Germinal center (tissue), 1 donor: ENCODE measurements around the gene REP15.
A peak's percentile ranks its signal among the peaks of the same experiment; 100 is the strongest.
"Not testable (repeated sequence)": the region's sequence is repeated elsewhere in the genome, so short reads cannot be mapped to it uniquely, and the experiment has no call there.

Experiments used
- DNase-seq: peaks from one replicate; pipeline ENCODE4 v3.0.0; 2012; ENCODE audit warnings: mixed read lengths, low spot score

The REP15 gene, protein sequence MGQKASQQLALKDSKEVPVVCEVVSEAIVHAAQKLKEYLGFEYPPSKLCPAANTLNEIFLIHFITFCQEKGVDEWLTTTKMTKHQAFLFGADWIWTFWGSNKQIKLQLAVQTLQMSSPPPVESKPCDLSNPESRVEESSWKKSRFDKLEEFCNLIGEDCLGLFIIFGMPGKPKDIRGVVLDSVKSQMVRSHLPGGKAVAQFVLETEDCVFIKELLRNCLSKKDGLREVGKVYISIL

DNA sequence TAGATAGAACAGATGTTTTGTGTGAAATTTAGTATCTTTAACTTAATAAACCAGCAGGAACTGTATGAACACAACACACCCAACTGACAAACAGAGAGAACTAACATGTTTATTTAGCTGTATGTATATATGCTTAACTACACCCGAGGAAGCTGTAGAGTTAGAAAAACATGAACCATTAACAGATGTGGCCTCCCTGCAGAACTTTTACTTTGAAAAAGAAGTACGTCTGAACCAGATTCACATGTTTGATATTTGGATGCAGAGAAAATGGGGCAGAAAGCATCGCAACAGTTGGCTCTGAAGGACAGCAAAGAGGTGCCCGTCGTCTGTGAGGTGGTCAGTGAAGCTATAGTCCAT lies at the start of gene REP15:
Gene REP15, plus strand, starts transcription at position 155 of the 360 bp plus-strand sequence. Its CDS starts 116 bp downstream, at position 271.
- DNase-seq: no peak

DNA sequence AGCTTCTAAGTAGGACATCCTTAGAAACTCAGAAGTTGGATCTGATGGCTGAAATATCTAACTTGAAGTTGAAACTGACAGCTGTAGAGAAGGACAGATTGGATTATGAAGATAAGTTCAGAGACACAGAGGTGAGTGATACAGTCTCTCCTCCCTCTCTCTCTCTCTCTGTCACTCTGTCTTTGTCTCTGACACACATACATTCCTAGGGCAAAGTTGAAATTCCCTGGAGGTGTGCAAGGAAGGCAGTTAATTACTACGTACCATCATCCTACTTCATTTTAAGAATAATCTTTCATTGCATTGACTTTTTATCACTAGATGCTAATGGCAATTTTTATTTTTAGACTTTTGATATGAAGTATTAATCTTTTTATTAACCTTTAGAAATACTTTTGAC lies 46.2 kb upstream of the REP15 start:
- no peak for DNase-seq

DNA sequence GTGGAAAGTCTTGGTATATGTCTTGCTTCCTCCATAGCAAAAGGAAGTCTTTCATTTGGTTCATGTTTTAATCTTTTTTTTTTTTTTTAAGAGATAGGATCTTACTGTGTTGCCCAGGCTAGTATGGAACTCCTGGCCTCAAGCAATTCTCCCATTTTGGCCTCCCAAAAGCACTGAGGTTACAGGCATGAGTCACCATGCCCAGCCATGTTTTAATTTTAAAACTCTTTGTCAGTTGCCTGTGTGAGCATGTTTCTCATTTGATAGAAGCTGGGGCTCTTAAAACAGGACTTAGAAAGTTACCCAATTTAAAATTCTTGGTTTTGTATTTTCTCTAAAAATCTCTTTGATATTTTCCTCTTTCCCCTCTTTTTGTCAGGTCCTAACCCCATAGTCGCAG lies 45.0 kb upstream of the REP15 start:
- no peak for DNase-seq

DNA sequence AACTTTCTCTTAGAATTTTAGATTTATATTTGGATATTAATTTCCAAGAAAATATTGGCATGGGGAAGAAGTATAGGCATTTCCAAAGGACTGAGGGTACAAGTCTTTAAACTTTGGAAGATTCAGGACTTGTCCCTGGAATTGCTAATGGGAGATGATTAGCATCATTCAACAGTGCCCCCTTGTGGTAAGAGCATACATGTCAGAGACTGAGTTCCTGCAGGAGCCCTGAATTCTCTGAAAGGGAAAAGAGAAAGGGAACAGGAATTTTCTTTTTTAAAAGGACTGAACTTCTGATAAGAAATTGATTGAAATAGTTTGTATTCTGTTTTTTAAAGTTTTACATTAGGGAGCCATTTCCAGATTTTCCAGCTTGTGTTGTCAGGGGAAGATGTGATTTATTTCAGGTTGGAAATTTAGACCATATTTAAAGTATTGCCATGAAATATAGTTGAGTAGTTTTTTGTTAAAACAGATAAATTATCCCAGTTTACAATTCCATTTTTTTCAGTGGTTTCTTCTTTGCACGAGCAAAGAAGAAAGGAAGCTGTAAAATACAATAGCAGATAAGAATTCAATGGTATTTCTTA lies 44.0 kb upstream of the REP15 start:
- peak; percentile 34 for DNase-seq

DNA sequence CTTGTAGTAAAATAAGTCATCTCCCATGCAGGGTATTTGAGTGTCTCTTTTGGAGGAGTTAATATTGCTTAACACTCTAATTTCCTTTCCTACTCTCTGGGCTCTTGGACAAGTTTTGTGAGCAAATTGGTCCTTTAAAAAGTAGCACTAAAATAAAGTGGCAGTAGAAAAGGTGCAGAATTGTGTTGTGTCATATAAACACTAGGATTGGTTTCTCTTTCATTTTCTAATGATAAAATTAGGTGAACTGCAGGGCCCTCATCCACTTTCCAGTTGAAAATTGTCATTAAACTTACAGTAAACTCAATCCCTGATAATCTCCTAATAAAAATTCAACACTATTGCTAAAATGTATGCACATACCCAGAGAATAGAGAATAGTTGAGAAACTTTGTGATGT lies 42.6 kb upstream of the REP15 start:
- no peak for DNase-seq

DNA sequence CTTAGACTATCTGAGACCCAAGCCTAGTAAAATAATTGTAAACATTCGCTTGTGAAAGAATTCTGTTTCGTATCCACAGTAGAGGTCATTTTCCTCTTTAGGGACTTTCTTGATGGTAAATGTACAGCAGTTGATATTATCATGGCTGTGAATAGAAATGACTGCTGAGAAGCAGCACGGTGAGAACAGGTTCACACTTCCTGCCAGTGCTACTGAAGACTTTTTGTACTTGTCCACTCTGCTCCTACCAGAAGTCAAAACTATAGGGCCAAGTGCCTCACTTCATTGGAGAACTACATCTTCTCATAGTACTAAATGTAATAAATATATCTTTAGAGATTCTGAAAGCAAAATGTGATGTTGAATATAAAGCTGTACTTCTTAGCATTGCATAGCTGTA lies 40.8 kb upstream of the REP15 start:
- DNase-seq: not testable (repeated sequence)

DNA sequence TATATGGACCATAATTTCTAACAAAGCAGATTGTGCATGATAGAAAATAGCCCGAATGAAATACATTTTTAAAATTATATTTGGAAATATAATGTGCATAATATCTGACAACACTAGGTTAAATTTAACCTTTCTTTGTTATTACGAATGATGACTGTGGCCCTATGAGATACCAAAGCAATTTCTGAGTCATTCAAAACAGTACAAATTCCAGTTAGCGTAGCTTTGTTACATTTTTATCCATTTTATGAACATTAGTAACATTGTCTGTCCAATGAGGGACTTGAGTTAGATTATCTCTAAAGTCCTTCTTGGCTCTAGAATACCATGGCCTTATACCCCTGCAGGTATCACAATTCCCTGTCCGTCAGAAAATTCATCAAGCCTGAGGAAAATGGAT lies 39.0 kb upstream of the REP15 start:
- DNase-seq: no peak

DNA sequence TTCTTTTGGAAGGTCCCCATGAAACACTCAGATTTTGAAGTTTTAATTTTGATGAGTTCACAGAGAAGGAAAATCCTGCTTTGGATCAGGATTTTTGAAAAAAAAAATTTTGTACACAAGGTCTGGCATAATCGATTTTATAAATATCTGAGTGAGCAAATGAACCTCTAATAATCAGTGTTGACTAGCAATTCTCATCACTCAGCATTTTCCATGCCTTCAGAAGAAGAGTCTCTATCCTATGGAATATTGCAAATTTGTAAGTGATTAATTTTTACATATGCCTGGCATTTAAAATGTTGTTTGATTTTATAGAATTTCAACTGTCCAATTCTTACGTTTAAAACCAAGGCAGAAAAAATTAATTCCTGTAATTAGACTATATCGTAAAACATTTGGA lies 30.5 kb upstream of the REP15 start:
- DNase-seq: no peak

DNA sequence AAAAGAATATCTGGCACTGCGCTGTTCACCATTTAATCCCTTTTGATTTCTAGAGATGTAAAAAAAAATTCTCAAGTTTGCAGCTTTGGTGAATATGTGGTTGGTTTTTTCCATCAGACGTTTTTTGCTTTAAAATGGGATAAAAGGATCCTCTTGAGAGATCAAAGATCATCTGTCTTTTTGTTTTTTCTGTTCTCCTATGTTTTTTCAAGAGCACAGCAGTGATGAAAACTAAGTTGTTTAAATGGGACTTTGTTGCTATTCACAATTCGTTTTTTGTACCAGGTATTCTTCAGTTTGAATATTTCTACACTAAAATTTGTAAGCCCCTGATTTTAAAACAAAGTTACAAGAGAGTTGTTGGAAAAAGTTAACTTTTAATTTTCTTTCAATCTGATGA lies 29.7 kb upstream of the REP15 start:
- no peak for DNase-seq

DNA sequence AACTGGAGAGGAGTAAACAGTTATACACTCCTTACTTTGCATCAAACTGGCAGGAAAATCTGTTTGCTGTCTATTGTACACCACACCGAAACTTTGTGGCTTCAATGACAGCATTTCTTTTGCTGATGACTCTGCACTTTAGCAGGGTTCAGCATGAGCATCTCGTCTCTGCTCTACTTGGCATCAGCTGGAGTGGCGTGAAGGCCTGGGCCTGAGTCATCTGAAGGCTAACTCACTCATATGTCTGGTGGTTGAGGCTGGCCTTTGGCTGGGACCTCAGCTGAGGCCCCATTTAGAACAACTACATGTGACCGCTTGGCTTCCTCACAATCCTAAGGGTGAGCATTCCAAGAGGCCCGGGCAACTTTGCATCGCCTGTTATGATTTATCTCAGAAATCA lies 28.7 kb upstream of the REP15 start:
- no peak for DNase-seq

DNA sequence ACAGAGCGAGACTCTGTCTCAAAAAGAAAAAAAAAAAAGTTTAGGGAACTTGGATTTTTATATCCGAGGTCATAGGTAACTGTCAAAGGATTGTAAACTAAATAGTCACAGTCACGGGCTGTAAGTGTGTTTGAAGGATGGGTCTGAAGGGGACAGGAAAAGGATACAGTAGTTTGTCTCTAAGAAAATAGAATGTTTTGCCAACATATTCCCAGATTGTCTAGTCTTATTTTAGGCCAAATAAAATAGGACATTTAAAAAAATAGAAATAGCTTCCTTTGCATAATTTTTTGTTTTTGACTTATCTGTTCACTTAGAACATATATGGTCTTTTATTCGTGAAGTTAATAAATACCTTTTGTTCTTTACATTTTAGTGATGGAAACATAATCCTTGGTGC lies 24.2 kb upstream of the REP15 start:
- DNase-seq: no peak

DNA sequence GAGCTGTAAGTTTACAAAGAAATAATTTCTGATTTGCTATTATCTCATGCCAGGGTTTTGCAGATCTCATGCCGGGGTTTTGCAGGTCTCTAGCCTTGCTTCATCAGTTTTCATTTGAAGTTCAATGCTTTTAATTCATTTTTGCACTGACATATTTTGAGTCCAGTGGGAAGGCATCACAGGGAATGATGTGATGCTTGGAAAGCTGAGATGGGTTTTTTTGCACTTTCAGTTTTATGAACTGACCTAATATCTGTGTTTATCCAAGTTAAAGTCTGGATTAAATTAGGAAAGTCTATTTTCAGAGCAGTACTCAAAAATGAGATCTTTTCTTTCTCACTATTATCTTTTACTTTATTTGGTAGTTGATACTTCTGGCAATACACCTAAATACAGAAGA lies 23.6 kb upstream of the REP15 start:
- no peak for DNase-seq

DNA sequence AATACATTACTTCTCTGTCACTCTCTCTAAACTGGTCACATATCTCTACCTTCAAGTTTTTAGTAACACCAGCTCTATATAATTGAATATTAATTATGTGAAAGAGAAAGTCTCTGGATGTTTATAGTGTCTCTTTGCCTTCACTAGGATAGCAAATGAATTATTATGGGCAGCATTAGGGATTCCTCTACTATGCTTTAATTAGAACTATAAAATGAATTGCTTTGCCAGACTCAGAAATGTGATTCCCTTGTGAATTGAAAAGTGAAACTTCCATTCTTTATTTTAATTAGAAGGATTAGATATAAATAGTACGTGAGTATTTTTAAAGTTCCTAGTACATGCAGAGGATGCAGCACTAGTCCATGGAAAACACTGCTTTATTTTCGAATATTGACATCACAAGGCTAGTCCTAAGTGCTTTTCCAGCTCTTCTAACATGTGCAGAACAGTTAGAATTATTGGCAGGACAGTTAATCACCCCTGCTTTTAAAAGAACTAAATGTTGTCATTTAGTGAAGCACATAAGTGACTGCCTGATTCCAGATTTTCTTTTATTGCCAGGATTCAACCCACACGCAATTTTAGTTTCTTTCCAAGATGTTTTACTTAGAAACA lies 23.0 kb upstream of the REP15 start:
- no peak for DNase-seq

DNA sequence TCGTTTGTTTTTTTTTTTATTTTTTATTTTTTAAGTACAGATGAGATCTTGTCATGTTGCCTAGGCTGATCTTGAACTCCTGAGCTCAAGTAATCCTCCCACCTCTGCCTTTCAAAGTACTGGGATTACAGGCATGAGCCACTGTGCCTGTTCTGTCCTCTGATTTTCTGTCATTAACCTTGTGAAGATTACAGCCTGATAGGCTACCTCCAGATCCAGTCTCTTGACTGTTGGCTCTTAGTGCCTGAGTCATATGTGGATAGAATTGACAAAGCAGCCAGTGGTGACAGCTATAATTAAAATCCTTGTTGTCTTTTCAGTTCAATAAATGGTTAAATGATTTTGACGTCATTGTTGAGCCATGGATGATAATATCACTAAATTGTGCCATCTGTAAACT lies 21.3 kb upstream of the REP15 start:
- no peak for DNase-seq

DNA sequence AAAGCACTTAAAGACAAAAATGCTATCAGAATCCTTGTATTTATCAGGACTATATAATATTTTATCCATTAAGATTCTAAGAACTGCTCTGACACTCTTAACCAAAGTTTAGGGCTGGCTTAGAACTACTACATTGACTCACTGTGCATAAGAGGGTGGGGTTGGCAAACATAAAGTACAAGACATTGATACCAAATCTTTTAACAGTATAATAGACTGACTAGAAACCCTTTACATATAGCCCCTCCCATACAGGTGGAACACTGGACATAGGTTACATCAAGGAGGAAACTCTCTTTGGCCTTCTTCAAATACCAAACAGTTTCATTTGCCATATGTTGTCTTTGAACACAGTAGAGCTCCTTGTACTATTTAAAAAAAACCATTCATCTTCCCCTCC lies 15.6 kb upstream of the REP15 start:
- DNase-seq: no peak

DNA sequence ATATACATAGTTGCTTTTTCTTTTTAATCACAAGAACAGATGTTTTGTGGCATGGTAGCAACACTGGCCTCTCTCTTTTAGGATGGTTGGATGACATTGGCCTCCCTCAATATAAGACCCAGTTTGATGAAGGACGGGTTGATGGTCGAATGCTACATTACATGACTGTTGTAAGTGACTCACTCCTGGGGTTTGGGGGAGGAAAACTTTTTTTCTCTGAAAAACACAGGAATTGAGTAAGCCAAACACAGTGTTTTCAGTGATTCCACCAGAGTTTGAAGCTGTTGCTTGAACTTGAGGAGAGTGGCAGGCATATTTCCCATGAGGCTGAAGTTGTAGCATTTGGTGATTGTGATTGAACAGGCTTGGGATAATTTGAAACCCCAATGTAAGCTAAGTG lies 13.7 kb upstream of the REP15 start:
- no peak for DNase-seq

DNA sequence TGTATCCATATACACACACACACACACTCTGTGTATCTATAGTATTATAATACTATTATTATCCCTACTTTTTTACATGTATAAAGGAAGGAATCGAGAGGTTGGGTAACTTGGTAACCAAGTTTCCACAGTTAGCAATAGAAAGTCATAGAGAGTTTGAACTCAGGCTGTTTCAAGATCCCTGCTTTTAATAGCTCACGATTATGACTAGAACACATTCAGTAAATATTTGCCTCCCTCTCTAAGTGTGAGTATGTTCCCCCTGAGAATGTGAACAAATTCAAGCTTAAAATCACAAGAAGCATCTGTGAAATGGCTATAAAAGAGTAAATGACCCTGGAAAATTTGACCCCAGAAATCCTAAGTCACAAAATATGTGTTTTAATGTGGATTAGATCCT lies 11.0 kb upstream of the REP15 start:
- DNase-seq: no peak

DNA sequence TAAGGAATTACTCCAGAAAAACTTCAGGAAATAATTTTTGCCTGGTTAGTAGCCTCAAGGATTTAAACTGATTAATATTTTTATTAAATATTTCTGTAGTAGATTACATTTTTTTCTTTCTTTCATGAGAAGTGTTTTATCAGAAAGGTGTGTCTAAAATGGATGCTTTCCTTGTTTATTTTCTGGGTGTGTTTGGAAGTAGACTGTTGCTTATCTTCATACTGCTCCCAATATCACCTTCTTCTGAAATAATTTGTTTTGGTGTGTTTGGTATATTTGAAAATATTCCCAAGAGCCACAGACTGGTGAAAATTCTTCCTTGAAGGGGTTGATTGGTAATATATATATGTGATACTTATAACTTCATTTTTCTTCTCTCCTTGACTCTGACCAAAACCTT lies 10.1 kb upstream of the REP15 start:
- DNase-seq: no peak

DNA sequence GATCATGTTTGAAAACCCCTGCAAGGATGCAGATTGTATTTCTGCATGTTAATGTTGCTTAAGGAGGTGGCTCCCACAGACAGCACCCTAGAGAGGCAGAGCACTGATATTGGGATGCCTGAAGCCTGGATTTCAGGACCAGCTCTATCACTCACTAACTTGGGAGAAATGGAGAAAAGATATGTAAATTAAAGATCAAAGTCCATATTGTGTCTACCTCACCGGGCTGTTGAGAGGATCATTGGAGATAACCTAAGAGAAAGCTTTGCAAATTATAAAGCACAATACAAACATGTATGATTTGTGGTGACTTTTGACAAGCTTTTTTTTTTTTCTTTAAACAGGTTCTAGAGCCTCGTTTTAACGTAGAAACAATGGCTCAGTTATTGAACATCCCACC lies 7.6 kb upstream of the REP15 start:
- no peak for DNase-seq

DNA sequence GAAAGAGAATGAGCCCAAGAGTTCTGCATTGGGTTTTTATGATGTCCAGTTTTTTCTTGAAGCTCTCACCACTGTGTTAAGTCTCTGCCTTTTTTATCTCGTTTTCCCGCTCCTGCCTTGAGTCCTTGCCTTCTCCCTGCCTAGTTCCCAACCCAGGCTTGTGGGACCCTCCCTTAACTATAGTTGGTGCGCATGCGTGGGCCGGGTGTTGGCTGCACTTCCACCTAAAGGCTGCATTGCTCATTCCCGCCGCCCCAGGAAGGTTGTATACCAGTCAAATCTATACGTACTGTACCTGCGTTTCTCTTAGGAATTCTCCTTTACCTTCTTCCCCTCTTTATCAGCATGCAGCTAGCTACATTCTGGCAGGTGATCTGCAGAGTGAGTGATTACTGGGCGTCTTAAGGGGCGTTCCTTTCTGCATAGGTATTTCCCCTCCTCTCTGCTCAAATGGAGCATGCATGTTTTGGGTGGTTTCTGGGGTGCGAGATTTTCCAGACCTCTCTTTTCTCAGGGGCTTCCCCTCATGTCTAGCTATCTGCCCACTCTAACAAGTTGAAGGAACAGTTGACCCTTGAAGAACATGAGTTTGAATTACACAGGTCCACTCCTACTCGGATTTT lies 6.6 kb upstream of the REP15 start:
- DNase-seq: no peak

DNA sequence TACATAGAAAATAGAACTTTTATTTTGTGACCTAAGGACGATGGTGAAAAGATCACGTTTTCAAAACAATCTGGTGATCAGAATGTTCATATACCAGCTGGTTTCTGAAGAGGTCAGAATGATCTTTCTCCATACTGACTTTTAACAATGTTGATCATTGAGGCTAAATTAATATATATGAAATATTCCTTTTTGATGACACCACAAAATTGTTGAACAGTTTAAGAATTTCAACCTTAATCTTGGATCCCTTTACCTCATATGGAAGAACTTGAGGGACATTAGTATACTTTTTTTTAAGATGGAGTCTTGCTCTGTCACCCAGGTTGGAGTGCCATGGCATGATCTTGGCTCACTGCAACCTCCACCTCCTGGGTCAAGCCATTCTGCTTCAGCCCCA lies 2.8 kb upstream of the REP15 start:
- no peak for DNase-seq

DNA sequence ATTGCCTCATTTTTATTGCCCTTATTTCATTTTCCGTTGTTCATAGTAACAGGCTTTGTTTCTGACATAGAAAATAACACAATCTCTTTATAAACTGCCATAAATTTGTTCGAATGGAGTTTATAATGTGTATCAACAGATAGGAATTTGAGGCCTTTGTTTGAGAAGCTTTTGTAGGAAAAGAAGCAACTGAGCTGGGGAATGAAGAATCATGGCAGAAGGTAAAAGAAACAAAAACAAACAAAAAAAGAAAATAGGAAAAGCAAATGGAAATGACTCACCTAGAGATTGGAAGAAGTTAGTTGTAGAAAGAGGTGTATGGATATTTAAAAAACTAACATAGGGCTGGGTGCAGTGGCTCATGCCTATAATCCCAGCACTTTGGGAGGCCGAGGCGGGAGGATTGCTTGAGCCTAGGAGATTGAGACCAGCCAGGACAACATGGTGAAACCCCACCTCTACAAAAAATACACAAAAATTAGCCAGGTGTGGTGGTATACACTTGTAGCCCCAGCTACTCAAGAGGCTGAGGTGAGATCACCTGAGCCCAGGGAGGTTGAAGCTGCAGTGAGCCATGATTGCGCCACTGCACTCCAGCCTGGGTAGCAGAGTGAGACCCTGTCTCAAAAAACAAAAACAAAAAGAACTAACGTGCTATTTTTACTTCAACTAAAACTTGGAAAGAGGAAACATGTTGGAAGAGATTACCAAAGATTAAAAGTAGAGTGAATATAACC lies 523 bp upstream of the REP15 start:
- no peak for DNase-seq
